ENCODE results near the gene MIPEP.

The MIPEP gene

GRCh38 chr13:23805122-23805521, 84.1 kb downstream of the MIPEP start:
- DNase-seq, result no peak

GRCh38 chr13:23804166-23804565, 85.0 kb downstream of the MIPEP start:
- no peak for DNase-seq

- DNase-seq, result no peak
Observed at GRCh38 chr13:23801141-23801540, 88.1 kb downstream of the MIPEP start.

- DNase-seq, result no peak
Observed at GRCh38 chr13:23799945-23800344, 89.3 kb downstream of the MIPEP start.

- DNase-seq, result no peak
Observed at GRCh38 chr13:23797276-23797903, 91.8 kb downstream of the MIPEP start.

GRCh38 chr13:23796551-23796950, 92.6 kb downstream of the MIPEP start:
- DNase-seq, result no peak

GRCh38 chr13:23794267-23795161, 94.7 kb downstream of the MIPEP start:
- peak; percentile 71 for DNase-seq

GRCh38 chr13:23793711-23794110, 95.5 kb downstream of the MIPEP start:
- no peak for DNase-seq

GRCh38 chr13:23792680-23793079, 96.5 kb downstream of the MIPEP start:
- no peak for DNase-seq

- peak; percentile 96 for DNase-seq
Observed at GRCh38 chr13:23790577-23791170, 98.5 kb downstream of the MIPEP start.

- DNase-seq, result no peak
Observed at GRCh38 chr13:23789576-23790346, 99.4 kb downstream of the MIPEP start.

- no peak for DNase-seq
Observed at GRCh38 chr13:23788459-23788858, 100.7 kb downstream of the MIPEP start.

GRCh38 chr13:23787464-23787863, 101.7 kb downstream of the MIPEP start:
- no peak for DNase-seq

- no peak for DNase-seq
Observed at GRCh38 chr13:23786607-23787006, 102.6 kb downstream of the MIPEP start.

- DNase-seq, result no peak
Observed at GRCh38 chr13:23778879-23779278, 110.3 kb downstream of the MIPEP start.

- DNase-seq, result no peak
Observed at GRCh38 chr13:23778002-23778652, 111.1 kb downstream of the MIPEP start.

- DNase-seq, result no peak
Observed at GRCh38 chr13:23777575-23777870, 111.7 kb downstream of the MIPEP start.

GRCh38 chr13:23776698-23777574, 112.3 kb downstream of the MIPEP start:
- DNase-seq, result no peak

- DNase-seq, result no peak
Observed at GRCh38 chr13:23772717-23773116, 116.5 kb downstream of the MIPEP start.

- DNase-seq, result peak; percentile 23
Observed at GRCh38 chr13:23771956-23772355, 117.2 kb downstream of the MIPEP start.

GRCh38 chr13:23771552-23771951, 117.6 kb downstream of the MIPEP start:
- DNase-seq, result no peak

- no peak for DNase-seq
Observed at GRCh38 chr13:23770973-23771372, 118.2 kb downstream of the MIPEP start.
